ENCODE measurements around the gene ADAMTS2.

Gene ADAMTS2

GRCh38 chr5:179160584-179160983 lies 184.7 kb downstream of the ADAMTS2 start:
- TF ChIP-seq, protein P1, sequence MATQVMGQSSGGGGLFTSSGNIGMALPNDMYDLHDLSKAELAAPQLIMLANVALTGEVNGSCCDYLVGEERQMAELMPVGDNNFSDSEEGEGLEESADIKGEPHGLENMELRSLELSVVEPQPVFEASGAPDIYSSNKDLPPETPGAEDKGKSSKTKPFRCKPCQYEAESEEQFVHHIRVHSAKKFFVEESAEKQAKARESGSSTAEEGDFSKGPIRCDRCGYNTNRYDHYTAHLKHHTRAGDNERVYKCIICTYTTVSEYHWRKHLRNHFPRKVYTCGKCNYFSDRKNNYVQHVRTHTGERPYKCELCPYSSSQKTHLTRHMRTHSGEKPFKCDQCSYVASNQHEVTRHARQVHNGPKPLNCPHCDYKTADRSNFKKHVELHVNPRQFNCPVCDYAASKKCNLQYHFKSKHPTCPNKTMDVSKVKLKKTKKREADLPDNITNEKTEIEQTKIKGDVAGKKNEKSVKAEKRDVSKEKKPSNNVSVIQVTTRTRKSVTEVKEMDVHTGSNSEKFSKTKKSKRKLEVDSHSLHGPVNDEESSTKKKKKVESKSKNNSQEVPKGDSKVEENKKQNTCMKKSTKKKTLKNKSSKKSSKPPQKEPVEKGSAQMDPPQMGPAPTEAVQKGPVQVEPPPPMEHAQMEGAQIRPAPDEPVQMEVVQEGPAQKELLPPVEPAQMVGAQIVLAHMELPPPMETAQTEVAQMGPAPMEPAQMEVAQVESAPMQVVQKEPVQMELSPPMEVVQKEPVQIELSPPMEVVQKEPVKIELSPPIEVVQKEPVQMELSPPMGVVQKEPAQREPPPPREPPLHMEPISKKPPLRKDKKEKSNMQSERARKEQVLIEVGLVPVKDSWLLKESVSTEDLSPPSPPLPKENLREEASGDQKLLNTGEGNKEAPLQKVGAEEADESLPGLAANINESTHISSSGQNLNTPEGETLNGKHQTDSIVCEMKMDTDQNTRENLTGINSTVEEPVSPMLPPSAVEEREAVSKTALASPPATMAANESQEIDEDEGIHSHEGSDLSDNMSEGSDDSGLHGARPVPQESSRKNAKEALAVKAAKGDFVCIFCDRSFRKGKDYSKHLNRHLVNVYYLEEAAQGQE (IDR thresholded peaks at IDR 0.05; ENCODE audit: low read depth), result no peak
- no peak for TF ChIP-seq TCF12 (IDR thresholded peaks at IDR 0.05; ENCODE audit: low read depth)
- no peak for TF ChIP-seq TAF1 (IDR thresholded peaks at IDR 0.05; ENCODE audit: low read depth)
- TF ChIP-seq EP300 (IDR thresholded peaks at IDR 0.05; ENCODE audit: borderline replicate concordance), result no peak
- TF ChIP-seq TEAD4 (IDR thresholded peaks at IDR 0.05), result no peak
- TF ChIP-seq, protein P2, sequence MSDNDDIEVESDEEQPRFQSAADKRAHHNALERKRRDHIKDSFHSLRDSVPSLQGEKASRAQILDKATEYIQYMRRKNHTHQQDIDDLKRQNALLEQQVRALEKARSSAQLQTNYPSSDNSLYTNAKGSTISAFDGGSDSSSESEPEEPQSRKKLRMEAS (IDR thresholded peaks at IDR 0.05), result no peak
- no peak for TF ChIP-seq NFIC (IDR thresholded peaks at IDR 0.05)
- TF ChIP-seq YY1 (IDR thresholded peaks at IDR 0.05; ENCODE audit: low read depth), result no peak
- TF ChIP-seq, protein P3, sequence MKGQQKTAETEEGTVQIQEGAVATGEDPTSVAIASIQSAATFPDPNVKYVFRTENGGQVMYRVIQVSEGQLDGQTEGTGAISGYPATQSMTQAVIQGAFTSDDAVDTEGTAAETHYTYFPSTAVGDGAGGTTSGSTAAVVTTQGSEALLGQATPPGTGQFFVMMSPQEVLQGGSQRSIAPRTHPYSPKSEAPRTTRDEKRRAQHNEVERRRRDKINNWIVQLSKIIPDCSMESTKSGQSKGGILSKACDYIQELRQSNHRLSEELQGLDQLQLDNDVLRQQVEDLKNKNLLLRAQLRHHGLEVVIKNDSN (IDR thresholded peaks at IDR 0.05), result no peak
- no peak for TF ChIP-seq CEBPB (IDR thresholded peaks at IDR 0.05)
- TF ChIP-seq EGR1 (IDR thresholded peaks at IDR 0.05), result no peak
- no peak for TF ChIP-seq FOXM1 (IDR thresholded peaks at IDR 0.05; ENCODE audit: borderline replicate concordance, low read depth)

DNA sequence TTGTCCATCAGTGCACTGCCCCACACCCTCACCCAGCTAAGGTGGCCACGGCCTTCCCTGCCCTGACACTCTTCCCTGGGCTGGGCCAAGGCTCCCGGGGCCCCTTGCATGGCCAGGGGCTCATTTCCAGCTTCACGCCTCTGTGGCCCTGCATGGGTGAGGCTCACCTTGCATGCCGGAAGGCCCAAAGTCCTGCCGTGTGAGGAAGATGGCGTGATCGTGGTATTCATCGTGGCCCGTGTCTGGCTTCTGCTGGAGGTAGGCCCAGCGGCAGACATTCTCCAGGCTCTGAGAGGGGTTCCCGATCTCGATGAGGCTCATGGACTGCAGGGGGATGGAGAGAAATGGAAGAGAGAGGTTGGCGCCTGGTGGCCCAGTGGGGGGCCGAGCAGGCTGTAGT lies 186.7 kb downstream of the ADAMTS2 start:
- TF ChIP-seq FOXM1 (IDR thresholded peaks at IDR 0.05; ENCODE audit: borderline replicate concordance, low read depth), result no peak
- TF ChIP-seq TAF1 (IDR thresholded peaks at IDR 0.05; ENCODE audit: low read depth), result no peak
- TF ChIP-seq, protein P1 (IDR thresholded peaks at IDR 0.05; ENCODE audit: low read depth), result no peak
- no peak for TF ChIP-seq RAD21 (IDR thresholded peaks at IDR 0.05; ENCODE audit: low read depth)
- no peak for TF ChIP-seq TCF12 (IDR thresholded peaks at IDR 0.05; ENCODE audit: low read depth)
- no peak for TF ChIP-seq EP300 (IDR thresholded peaks at IDR 0.05; ENCODE audit: borderline replicate concordance)
- no peak for TF ChIP-seq EGR1 (IDR thresholded peaks at IDR 0.05)
- TF ChIP-seq NFIC (IDR thresholded peaks at IDR 0.05), result no peak
- TF ChIP-seq CEBPB (IDR thresholded peaks at IDR 0.05), result no peak
- TF ChIP-seq YY1 (IDR thresholded peaks at IDR 0.05; ENCODE audit: low read depth), result no peak
- no peak for TF ChIP-seq CREB1 (IDR thresholded peaks at IDR 0.05; ENCODE audit: low read depth)

GRCh38 chr5:179154991-179155955 lies 190.0 kb downstream of the ADAMTS2 start:
- TF ChIP-seq, protein P1 (IDR thresholded peaks at IDR 0.05; ENCODE audit: low read depth), result no peak
- no peak for TF ChIP-seq CEBPB (IDR thresholded peaks at IDR 0.05)
- no peak for TF ChIP-seq RAD21 (IDR thresholded peaks at IDR 0.05; ENCODE audit: low read depth)
- TF ChIP-seq ZBTB7A (IDR thresholded peaks at IDR 0.05; ENCODE audit: low read depth), result no peak
- TF ChIP-seq TEAD4 (IDR thresholded peaks at IDR 0.05), result no peak
- TF ChIP-seq EP300 (IDR thresholded peaks at IDR 0.05; ENCODE audit: borderline replicate concordance), result no peak
- no peak for TF ChIP-seq CREB1 (IDR thresholded peaks at IDR 0.05; ENCODE audit: low read depth)
- no peak for TF ChIP-seq EGR1 (IDR thresholded peaks at IDR 0.05)
- TF ChIP-seq YY1 (IDR thresholded peaks at IDR 0.05; ENCODE audit: low read depth), result no peak
- TF ChIP-seq NFIC (IDR thresholded peaks at IDR 0.05), result no peak
- TF ChIP-seq, protein P2 (IDR thresholded peaks at IDR 0.05), result no peak

- TF ChIP-seq CEBPB (IDR thresholded peaks at IDR 0.05) (no peak), ZBTB7A (IDR thresholded peaks at IDR 0.05; ENCODE audit: low read depth) (no peak), RAD21 (IDR thresholded peaks at IDR 0.05; ENCODE audit: low read depth) (no peak), TCF12 (IDR thresholded peaks at IDR 0.05; ENCODE audit: low read depth) (no peak)
- TF ChIP-seq, protein P3 (IDR thresholded peaks at IDR 0.05), result no peak
Measured at GRCh38 chr5:179154346-179154990, 190.8 kb downstream of the ADAMTS2 start.
